GM12878 (cell line): Measurements from ENCODE around the gene GPR75. TPM values are rescaled to one million over a fixed set of nuclear protein-coding genes. Genes with fewer than 3 reads are reported as not detected.

ENCODE experiments used
- ATF7 ChIP-seq: fragments of 450-650 bp; IDR thresholded peaks from 2 replicates; pipeline ENCODE4 v1.6.1; 2016; ENCODE audit warnings: low read depth, mild to moderate bottlenecking
- CEBPB ChIP-seq, 2 experiments: fragments of 150-350 bp in 1 of 2; IDR thresholded peaks; 2 replicates each; pipeline ENCODE4 v1.6.1; 2012 to 2014; ENCODE audit warnings: low read depth in 2 of 2, low read length in 2 of 2, borderline replicate concordance in 1 of 2, inconsistent platforms in 1 of 2
- HDAC2 ChIP-seq: fragments of 200-600 bp; sonication (generic); IDR thresholded peaks from 2 replicates; pipeline ENCODE4 v1.6.1; 2017
- MEF2A ChIP-seq: IDR thresholded peaks from 2 replicates; pipeline ENCODE4 v1.6.1; 2011; ENCODE audit warnings: low read depth, mild to moderate bottlenecking, low read length, moderate library complexity; ENCODE audit not compliant: insufficient read depth
- NFIC ChIP-seq: IDR thresholded peaks from 2 replicates; pipeline ENCODE4 v1.6.1; 2012; ENCODE audit warnings: low read depth, mild to moderate bottlenecking, inconsistent platforms, low read length, moderate library complexity
- RBBP5 ChIP-seq: fragments of 200-600 bp; sonication (generic); conservative IDR thresholded peaks from 2 replicates; pipeline ENCODE4 v1.6.1; 2016
- ZNF207 ChIP-seq: fragments of 450-650 bp; IDR thresholded peaks from 2 replicates; pipeline ENCODE4 v1.6.1; 2014; ENCODE audit warnings: antibody characterized with exemption, mild to moderate bottlenecking, borderline replicate concordance
- polyA plus RNA-seq, 11 experiments: library from polyadenylated mRNA; depleted of rRNA in 4 of 11; unstranded in 6 of 11; stranded (reverse) in 5 of 11; fragments of >200 nt; fragmentation: Nextera tagmentation in 4 of 11; fragmentation: Illumina TruSeq in 1 of 11; extraction: Ambion mirVana in 4 of 11; extraction: Trizol in 1 of 11; gene quantifications; 1 replicate in 1 of 11; 2 replicates in 10 of 11; pipeline versions ENCODE4 v1.2.1 to v1.2.3, GENCODE V29; 2011 to 2016; ENCODE audit warnings: inconsistent platforms in 2 of 11, missing spikeins in 2 of 11, low read depth in 1 of 11
- total RNA-seq, 4 experiments: library from RNA; depleted of rRNA in 3 of 4; stranded (reverse); fragments of >200 nt in 3 of 4; fragmentation: Illumina TruSeq in 1 of 4; extraction: Trizol in 1 of 4; gene quantifications; 2 replicates each; pipeline versions ENCODE4 v1.2.1 to v1.2.3, GENCODE V29; 2013 to 2021
- TF ChIP-seq, protein P1 (sequence below): fragments of 450-650 bp; formaldehyde crosslinking; IDR thresholded peaks from 2 replicates; pipeline ENCODE4 v1.4.0; 2020; ENCODE audit warnings: mild to moderate bottlenecking, moderate library complexity
- TF ChIP-seq, protein P2 (sequence below): fragments of 450-650 bp; IDR thresholded peaks from 2 replicates; pipeline ENCODE4 v1.6.1; 2016; ENCODE audit warnings: mild to moderate bottlenecking
- TF ChIP-seq, protein P3 (sequence below): fragments of 450-650 bp; IDR thresholded peaks from 2 replicates; pipeline ENCODE4 v1.6.1; 2017; ENCODE audit warnings: low read depth, mild to moderate bottlenecking, moderate library complexity

The GPR75 gene
- total and polyA plus RNA-seq, 10 of the 15 experiments (the other 5 are each of a cell fraction or from before 2014, with no cell fraction given) = 0.02 to 3.5 (median 2.3) TPM; not detected in 2

GRCh38 chr2:53861824-53862223 lies 2.1 kb upstream of the GPR75 start (continued):
- TF ChIP-seq, protein P1, sequence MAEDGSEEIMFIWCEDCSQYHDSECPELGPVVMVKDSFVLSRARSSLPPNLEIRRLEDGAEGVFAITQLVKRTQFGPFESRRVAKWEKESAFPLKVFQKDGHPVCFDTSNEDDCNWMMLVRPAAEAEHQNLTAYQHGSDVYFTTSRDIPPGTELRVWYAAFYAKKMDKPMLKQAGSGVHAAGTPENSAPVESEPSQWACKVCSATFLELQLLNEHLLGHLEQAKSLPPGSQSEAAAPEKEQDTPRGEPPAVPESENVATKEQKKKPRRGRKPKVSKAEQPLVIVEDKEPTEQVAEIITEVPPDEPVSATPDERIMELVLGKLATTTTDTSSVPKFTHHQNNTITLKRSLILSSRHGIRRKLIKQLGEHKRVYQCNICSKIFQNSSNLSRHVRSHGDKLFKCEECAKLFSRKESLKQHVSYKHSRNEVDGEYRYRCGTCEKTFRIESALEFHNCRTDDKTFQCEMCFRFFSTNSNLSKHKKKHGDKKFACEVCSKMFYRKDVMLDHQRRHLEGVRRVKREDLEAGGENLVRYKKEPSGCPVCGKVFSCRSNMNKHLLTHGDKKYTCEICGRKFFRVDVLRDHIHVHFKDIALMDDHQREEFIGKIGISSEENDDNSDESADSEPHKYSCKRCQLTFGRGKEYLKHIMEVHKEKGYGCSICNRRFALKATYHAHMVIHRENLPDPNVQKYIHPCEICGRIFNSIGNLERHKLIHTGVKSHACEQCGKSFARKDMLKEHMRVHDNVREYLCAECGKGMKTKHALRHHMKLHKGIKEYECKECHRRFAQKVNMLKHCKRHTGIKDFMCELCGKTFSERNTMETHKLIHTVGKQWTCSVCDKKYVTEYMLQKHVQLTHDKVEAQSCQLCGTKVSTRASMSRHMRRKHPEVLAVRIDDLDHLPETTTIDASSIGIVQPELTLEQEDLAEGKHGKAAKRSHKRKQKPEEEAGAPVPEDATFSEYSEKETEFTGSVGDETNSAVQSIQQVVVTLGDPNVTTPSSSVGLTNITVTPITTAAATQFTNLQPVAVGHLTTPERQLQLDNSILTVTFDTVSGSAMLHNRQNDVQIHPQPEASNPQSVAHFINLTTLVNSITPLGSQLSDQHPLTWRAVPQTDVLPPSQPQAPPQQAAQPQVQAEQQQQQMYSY (CRISPR knock-in tag) = no peak
- TF ChIP-seq RBBP5 (no peak), NFIC (no peak), MEF2A (no peak), CEBPB (IDR thresholded peaks at IDR 0.05; ENCODE audit: borderline replicate concordance in 1 of 2, low read depth in 2 of 2, low read length in 2 of 2) (no peak), HDAC2 (no peak), ATF7 (no peak), ZNF207 (no peak)
- TF ChIP-seq, protein P2, sequence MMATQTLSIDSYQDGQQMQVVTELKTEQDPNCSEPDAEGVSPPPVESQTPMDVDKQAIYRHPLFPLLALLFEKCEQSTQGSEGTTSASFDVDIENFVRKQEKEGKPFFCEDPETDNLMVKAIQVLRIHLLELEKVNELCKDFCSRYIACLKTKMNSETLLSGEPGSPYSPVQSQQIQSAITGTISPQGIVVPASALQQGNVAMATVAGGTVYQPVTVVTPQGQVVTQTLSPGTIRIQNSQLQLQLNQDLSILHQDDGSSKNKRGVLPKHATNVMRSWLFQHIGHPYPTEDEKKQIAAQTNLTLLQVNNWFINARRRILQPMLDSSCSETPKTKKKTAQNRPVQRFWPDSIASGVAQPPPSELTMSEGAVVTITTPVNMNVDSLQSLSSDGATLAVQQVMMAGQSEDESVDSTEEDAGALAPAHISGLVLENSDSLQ = no peak
- TF ChIP-seq, protein P3, sequence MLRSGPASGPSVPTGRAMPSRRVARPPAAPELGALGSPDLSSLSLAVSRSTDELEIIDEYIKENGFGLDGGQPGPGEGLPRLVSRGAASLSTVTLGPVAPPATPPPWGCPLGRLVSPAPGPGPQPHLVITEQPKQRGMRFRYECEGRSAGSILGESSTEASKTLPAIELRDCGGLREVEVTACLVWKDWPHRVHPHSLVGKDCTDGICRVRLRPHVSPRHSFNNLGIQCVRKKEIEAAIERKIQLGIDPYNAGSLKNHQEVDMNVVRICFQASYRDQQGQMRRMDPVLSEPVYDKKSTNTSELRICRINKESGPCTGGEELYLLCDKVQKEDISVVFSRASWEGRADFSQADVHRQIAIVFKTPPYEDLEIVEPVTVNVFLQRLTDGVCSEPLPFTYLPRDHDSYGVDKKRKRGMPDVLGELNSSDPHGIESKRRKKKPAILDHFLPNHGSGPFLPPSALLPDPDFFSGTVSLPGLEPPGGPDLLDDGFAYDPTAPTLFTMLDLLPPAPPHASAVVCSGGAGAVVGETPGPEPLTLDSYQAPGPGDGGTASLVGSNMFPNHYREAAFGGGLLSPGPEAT = no peak
- TF ChIP-seq, all 136 proteins: peak for 0
